Epithelial cell of proximal tubule (primary cell): ENCODE results near the gene ZFP1. TPM values are rescaled to one million over a fixed set of nuclear protein-coding genes. Genes with fewer than 3 reads are reported as not detected.
"Not testable (repeated sequence)": the region's sequence is repeated elsewhere in the genome, so short reads cannot be mapped to it uniquely, and the experiment has no call there.

Source experiments
- DNase-seq: peaks from one replicate; pipeline ENCODE4 v3.0.0-alpha.2; 2011; ENCODE audit warnings: low read depth
- H3K4me3 ChIP-seq: 2 replicates; pipeline ENCODE4 v1.5.1; 2011; ENCODE audit warnings: low read depth, mild to moderate bottlenecking, low read length
- CTCF ChIP-seq: conservative IDR thresholded peaks from 2 replicates; pipeline ENCODE4 v1.5.1; 2012; ENCODE audit warnings: low read depth, mild to moderate bottlenecking, low read length
- total RNA-seq: library from RNA; depleted of rRNA; stranded (reverse); fragments of >200 nt; gene quantifications from 2 replicates; pipeline ENCODE4 v1.2.3, GENCODE V29; 2015

Gene ZFP1
- total RNA-seq, 1 donor from 2014 or later, result 8.1 TPM

DNA sequence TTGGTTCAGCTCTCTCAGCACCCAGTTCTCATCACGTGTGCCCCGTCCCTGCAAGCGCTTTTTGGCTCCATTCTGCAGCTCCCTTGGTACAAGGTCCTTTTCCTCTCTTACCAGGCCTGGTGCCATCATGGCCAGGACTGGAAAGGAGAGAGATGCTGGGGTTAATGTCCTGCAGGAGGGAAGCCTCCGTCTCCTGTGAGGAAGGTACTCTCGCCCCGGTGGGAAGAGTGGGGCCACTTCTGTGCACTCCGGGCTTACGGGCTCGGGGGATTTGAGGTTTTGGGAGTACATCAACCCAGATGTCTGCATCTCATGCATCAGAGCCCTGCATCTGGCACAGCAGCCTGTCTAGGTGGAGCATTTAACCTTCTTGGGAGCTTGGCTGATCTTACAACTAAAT, 48.5 kb downstream of the ZFP1 start:
- no peak for DNase-seq
- H3K4me3 ChIP-seq, result no peak overlapping the region
- no peak for TF ChIP-seq CTCF

DNA sequence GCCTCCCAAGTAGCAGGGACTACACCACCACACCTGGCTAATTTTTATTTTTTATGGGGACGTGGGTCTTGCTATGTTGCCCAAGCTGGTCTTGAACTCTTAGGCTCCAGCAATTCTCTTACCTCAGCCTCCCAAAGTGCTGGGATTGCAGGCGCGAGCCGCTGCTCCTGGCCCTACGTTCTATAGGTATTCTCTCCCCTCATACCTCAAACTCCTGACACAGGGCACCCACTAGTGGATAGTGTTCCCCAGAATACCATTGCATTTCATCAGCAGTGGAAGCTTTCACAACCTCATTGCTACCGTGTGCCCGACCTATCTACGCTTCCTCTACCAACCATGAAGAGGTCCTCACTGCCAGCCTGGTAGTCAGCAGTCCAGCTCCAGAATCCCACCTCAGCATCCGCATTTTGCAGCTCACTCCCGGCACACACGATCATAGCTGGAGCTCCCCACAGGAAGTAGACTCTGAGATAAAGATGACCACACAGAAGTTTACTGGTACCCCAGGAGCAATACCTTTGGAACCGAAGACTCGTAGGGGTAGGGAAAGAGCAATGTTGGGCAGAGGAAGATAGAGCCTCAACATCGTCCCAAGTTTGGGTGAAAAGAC, 49.3 kb downstream of the ZFP1 start:
- no peak overlapping the region for H3K4me3 ChIP-seq
- DNase-seq, result no peak
- no peak for TF ChIP-seq CTCF

DNA sequence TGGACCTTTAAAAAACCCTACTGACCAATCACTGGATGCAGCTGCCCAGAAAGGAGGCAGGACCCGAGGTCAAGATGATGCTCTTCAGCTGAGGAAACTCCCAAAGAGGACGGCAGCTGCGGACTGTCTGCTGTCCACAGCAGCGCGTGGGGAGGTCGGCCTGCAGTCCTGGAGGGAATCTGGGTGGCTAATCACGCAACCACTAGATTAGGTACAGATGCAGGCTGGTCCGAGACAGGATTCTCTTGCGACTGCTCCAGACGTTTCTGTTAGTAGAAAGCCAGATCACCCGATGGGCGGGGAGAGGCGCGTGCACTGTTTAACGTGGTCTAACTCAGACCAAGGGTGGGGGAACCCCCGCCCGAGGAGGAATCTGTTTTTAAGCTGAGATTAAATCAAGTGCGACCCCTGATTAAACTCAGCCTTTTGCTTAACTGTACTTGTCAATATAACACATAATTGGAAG, 49.8 kb downstream of the ZFP1 start:
- TF ChIP-seq CTCF, result no peak
- DNase-seq, result no peak
- no peak overlapping the region for H3K4me3 ChIP-seq

DNA sequence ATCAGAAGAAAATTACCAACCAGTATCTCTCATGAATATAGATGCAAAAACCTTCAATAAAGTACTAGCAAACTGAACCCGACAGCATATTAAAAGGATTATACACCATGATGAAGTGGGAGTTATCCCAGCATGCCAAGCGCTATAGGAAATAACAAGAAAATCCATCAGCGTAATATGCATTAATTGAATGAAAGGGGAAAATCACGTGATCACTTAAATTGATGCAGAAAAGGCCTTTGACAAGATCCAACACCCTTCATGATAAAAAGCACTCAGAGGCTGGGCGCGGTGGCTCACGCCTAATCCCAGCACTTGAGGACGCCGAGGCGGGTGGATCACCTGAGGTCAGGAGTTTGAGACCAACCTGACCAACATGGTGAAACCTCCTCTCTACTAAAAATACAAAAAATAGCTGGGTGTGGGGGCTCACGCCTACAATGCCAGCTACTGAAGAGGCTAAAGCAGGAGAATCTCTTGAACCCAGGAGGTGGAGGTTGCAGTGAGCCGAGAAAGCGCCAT, 53.8 kb downstream of the ZFP1 start:
- H3K4me3 ChIP-seq, result no peak overlapping the region
- DNase-seq, result no peak
- TF ChIP-seq CTCF, result no peak

DNA sequence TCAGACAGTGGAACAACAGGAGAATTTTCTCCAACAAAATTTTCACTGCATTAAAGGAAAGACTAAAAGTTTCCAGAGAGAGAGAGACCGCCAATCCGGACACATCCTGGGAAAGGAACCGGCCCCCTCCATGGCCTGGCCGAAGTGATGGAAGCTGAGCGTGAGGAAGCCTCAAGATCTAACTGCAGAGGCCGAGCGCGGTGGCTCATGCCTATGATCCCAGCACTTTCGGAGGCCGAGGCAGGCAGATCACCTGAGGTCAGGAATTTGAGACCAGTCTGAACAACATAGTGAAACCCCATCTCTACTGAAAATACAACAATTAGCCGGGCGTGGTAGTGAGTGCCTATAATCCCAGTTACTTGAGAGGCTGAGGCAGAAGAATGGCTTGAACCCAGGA, 54.8 kb downstream of the ZFP1 start:
- no peak for TF ChIP-seq CTCF
- DNase-seq, result no peak
- H3K4me3 ChIP-seq, result no peak overlapping the region

DNA sequence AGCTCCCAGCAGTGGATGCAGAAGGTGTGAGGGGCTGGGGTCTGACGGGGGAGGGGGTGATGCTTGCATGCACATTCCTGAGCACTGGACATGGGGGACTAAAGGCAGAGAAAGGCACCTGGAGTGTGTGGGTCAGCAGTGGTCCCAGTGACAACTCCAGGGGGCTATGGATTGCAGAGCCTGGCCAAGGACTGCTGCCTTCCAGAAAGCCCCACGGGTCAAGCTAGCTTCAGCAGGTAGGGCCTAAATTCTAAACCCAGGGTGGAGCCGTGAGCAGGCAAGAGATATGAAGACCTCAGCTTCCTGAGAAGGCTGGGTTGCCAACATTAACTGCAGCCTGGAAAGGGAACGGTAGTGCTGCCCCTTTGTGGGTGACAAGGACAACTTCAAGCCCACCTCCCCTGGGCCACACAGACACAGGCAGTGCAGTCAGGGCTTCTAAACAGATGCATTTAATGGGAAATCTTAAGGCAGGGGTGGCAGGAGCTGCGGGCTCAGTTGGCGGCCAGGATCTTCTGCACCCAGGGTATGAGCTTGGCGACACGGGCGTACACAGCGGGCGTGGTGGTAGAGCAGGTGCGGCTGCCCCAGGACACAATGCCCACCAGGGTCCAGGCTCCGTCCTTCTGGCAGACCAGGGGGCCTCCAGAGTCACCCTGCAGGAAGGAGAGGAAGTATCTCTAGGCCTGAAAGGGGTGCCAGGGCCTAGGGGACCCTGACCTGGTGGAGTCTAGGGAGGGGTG, 55.5 kb downstream of the ZFP1 start:
- no peak overlapping the region for H3K4me3 ChIP-seq
- TF ChIP-seq CTCF, result no peak
- DNase-seq, result no peak

DNA sequence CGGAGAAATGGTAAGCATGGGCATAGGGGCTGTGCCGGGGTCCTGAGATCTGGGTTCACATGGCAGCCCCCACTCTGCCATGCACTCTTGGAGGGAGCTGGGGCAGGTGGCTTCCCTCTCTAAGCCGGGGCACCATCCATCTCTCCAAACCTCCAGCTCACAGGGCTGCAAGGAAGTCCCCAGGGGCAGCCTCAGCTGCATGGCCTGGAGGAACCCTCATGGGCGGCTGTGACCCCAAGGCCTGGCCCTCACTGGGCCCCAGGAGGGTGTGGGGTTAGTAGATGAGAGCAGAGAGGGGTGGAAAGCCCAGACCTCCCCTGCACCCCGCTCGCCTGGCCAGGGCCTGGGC, 56.1 kb downstream of the ZFP1 start:
- no peak for DNase-seq
- no peak overlapping the region for H3K4me3 ChIP-seq
- no peak for TF ChIP-seq CTCF

DNA sequence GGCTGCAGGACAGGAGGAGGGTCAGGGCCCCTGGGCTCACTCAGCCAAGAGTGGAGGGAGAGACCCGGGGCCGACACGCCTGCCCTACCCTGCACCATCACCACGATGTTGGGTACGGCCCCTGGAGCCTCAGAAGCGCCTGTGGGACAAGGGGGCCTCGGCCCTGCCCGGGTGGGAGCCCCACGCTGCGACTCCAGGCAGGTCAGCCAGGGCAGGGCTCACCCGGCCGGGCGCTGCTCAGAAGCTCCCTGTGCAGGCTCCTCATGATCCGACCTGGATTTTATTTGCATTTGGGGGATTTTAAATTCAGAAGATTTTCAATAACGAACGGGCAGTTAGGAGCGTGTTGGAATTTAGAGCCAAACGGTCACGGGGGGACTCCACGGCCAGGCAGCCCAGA, 56.6 kb downstream of the ZFP1 start:
- not testable (repeated sequence) for H3K4me3 ChIP-seq, DNase-seq

GRCh38 chr16:75205438-75205837, 57.1 kb downstream of the ZFP1 start:
- H3K4me3 ChIP-seq, DNase-seq: not testable (repeated sequence)

DNA sequence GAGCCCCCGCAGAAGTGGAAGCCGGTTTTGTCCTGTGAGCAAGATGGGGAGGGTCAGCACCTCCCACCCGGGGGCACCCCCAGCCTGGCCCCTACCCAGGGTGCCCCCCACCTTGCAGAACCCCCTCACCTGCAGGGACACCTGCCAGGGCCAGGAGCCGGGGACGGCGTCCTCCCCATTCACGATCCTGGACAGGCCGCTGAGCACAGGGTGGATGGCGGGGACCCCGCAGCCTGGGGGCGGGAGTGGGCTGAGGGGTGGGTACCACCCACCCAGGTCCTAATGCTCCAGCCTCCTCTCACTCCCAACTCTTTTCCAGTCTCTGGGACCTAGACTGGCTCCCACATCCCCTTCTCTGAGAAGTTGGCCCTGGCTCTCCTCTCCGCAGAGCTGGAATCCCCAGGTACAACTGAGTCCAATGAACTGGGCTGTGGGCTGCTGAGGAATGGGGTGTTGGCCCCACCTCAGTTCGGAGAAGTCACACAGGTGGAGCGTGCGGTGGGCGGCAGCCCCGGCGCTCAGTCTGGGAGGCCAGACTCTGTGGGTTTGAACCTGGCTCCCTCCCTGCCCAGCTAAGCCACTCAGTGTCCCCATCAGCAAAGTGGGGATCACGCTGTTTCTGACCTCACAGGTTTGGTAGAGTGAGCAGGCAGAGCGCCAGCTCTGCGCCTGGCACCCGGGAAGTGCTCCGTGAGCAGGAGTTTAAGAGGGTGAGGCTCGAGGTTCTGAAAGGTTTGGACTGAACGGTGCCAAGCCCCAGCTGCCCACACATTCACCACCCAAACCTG, 57.8 kb downstream of the ZFP1 start:
- H3K4me3 ChIP-seq, DNase-seq: not testable (repeated sequence)
